Measurements from ENCODE around the gene SOX11. TPM values are rescaled to one million over a fixed set of nuclear protein-coding genes. Genes with fewer than 3 reads are reported as not detected.

Gene SOX11
- total and polyA plus RNA-seq, 7 donors = under 0.01 to 3.6 (median 2.7) TPM; not detected in 1

- no peak for TF ChIP-seq POLR2A (IDR thresholded peaks at IDR 0.05)
- TF ChIP-seq, protein P1, sequence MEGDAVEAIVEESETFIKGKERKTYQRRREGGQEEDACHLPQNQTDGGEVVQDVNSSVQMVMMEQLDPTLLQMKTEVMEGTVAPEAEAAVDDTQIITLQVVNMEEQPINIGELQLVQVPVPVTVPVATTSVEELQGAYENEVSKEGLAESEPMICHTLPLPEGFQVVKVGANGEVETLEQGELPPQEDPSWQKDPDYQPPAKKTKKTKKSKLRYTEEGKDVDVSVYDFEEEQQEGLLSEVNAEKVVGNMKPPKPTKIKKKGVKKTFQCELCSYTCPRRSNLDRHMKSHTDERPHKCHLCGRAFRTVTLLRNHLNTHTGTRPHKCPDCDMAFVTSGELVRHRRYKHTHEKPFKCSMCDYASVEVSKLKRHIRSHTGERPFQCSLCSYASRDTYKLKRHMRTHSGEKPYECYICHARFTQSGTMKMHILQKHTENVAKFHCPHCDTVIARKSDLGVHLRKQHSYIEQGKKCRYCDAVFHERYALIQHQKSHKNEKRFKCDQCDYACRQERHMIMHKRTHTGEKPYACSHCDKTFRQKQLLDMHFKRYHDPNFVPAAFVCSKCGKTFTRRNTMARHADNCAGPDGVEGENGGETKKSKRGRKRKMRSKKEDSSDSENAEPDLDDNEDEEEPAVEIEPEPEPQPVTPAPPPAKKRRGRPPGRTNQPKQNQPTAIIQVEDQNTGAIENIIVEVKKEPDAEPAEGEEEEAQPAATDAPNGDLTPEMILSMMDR (IDR thresholded peaks at IDR 0.05) = no peak
- TF ChIP-seq POLR2AphosphoS5 (IDR thresholded peaks at IDR 0.05) = no peak
- no peak for TF ChIP-seq EP300 (IDR thresholded peaks at IDR 0.05)
- 44 to 52% methylated on average over 6 of the region's 6 CpGs for WGBS, 2 donors
Observed at GRCh38 chr2:5742126-5742525, 49.9 kb downstream of the SOX11 start.

DNA sequence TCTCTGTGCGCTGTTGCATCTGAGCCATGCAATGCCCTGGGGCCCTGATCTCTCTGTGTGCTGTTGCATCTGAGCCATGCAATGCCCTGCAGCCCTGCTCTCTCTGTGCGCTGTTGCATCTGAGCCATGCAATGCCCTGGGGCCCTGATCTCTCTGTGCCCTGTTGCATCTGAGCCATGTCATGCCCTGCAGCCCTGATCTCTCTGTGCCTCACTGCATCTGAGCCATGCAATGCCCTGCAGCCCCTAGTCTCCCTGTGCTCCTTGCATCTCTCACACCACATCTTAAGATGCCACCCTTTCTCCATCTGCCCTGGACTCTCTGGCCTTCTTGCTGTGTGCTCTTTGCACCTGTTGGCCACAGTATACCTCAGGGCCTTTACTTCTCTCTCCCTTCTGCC lies 56.2 kb downstream of the SOX11 start:
- WGBS, 2 donors = 95 to 96% methylated on average over 2 of the region's 2 CpGs
- no peaks in the 10 kb centered on the region for H3K27me3 ChIP-seq
- no peaks in the 10 kb centered on the region for H3K36me3 ChIP-seq
- no peak for TF ChIP-seq POLR2AphosphoS5 (IDR thresholded peaks at IDR 0.05)
- no peak for TF ChIP-seq POLR2A (IDR thresholded peaks at IDR 0.05)
- TF ChIP-seq EP300 (IDR thresholded peaks at IDR 0.05) = no peak
- TF ChIP-seq, protein P1 (IDR thresholded peaks at IDR 0.05) = no peak
- DNase-seq = no peak
- H3K4me3 ChIP-seq = no peak overlapping the region
- no peaks in the 10 kb centered on the region for H3K4me1 ChIP-seq
- intact Hi-C loops (cut with DNase I) = no loop called here
- no peaks in the 10 kb centered on the region for H3K9me3 ChIP-seq
- no peak overlapping the region for H3K27ac ChIP-seq

More at GRCh38 chr2:5742126-5742525, 49.9 kb downstream of the SOX11 start:
- no peaks in the 10 kb centered on the region for H3K27me3 ChIP-seq
- H3K27ac ChIP-seq = no peak overlapping the region
- no peak for DNase-seq
- peaks cover 0 to 6% (median 3%) of the 10 kb centered on the region in 4 donors for H3K4me1 ChIP-seq
- intact Hi-C loops (cut with DNase I) = no loop called here
- no peaks in the 10 kb centered on the region for H3K36me3 ChIP-seq
- no peaks in the 10 kb centered on the region for H3K9me3 ChIP-seq
- no peak overlapping the region for H3K4me3 ChIP-seq

GRCh38 chr2:5748946-5749345 lies 56.8 kb downstream of the SOX11 start:
- intact Hi-C loops (cut with DNase I) = no loop called here
- H3K4me1 ChIP-seq = no peaks in the 10 kb centered on the region
- no peaks in the 10 kb centered on the region for H3K27me3 ChIP-seq
- DNase-seq = no peak
- H3K4me3 ChIP-seq = no peak overlapping the region
- no peaks in the 10 kb centered on the region for H3K36me3 ChIP-seq
- 68 to 77% methylated on average over 4 of the region's 4 CpGs for WGBS, 2 donors
- H3K27ac ChIP-seq = no peak overlapping the region
- TF ChIP-seq POLR2AphosphoS5 (IDR thresholded peaks at IDR 0.05) (no peak), EP300 (IDR thresholded peaks at IDR 0.05) (no peak), POLR2A (IDR thresholded peaks at IDR 0.05) (no peak)
- TF ChIP-seq, protein P1 (IDR thresholded peaks at IDR 0.05) = no peak
- H3K9me3 ChIP-seq = no peaks in the 10 kb centered on the region

GRCh38 chr2:5749347-5749746 lies 57.2 kb downstream of the SOX11 start:
- H3K4me3 ChIP-seq = no peak overlapping the region
- no peaks in the 10 kb centered on the region for H3K9me3 ChIP-seq
- no peaks in the 10 kb centered on the region for H3K4me1 ChIP-seq
- no peaks in the 10 kb centered on the region for H3K36me3 ChIP-seq
- WGBS, 2 donors = 92% methylated on average over 8 of the region's 8 CpGs
- H3K27me3 ChIP-seq = no peaks in the 10 kb centered on the region
- TF ChIP-seq POLR2A (IDR thresholded peaks at IDR 0.05) (no peak), POLR2AphosphoS5 (IDR thresholded peaks at IDR 0.05) (no peak)
- TF ChIP-seq, protein P1 (IDR thresholded peaks at IDR 0.05) = no peak
- intact Hi-C loops (cut with DNase I) = no loop called here
- no peak for DNase-seq
- H3K27ac ChIP-seq = no peak overlapping the region
